K562 (cell line): Measurements from ENCODE around the gene ANAPC2. TPM values are rescaled to one million over a fixed set of nuclear protein-coding genes. Genes with fewer than 3 reads are reported as not detected.

Experiments used
- ATAC-seq: fragments of 200-7000 bp; cut with Tn5 transposase; 3 replicates; pipeline ENCODE4 v1.9.1; 2020; ENCODE audit warnings: moderate library complexity
- BruUV-seq: library from RNA; stranded (reverse); fragments of 400-500 nt; replicated peaks from 2 replicates; lab custom pipeline; 2021; lab: Mats Ljungman, UMichigan
- CTCF ChIA-PET: fragments of 300-600 bp; formaldehyde crosslinking; extraction: SDS; loops from one replicate; lab custom pipeline; 2021; ENCODE audit warnings: low intra/inter-chr PET ratio; lab: Yijun Ruan, JAX
- POLR2A ChIA-PET: fragments of 300-600, 350-650 bp; sonication (Branson Sonifier 250); formaldehyde crosslinking; extraction: SDS; loops from one replicate; lab custom pipeline; 2021; ENCODE audit warnings: antibody characterized with exemption, inconsistent platforms; lab: Yijun Ruan, JAX
- DNase-seq, 4 experiments: peaks; one replicate each; pipeline versions ENCODE4 v3.0.0 to v3.0.0-alpha.2; 2011 to 2018; ENCODE audit warnings: low spot score in 3 of 4, mixed read lengths in 3 of 4; ENCODE audit errors: extremely low read depth in 1 of 4
- FAIRE-seq: peaks from 2 replicates; lab custom pipeline; 2011; peaks lifted over from hg19 to GRCh38; lab: Jason Lieb, UNC
- H2AFZ ChIP-seq: 2 replicates; pipeline ENCODE4 v1.6.0; 2011; ENCODE audit warnings: low read depth, low read length, control low read depth, inconsistent platforms
- H3K27ac ChIP-seq: fragments of 200-600 bp; 3 replicates; pipeline ENCODE4 v1.8.0; 2011; ENCODE audit warnings: low read depth, mild to moderate bottlenecking, control low read depth, inconsistent platforms, low read length, moderate library complexity, mixed read lengths; ENCODE audit errors: extremely low read depth
- H3K27me3 ChIP-seq, 2 experiments: fragments of 300-600 bp in 1 of 2; 2 replicates in 1 of 2; 3 replicates in 1 of 2; pipeline versions ENCODE4 v1.6.0 to v1.8.0; 2011; ENCODE audit warnings: inconsistent platforms in 2 of 2, low read length in 2 of 2, mild to moderate bottlenecking in 1 of 2, mixed read lengths in 1 of 2, moderate library complexity in 1 of 2; ENCODE audit not compliant: control insufficient read depth in 2 of 2, insufficient read depth in 2 of 2
- H3K36me3 ChIP-seq: fragments of 300-600 bp; 3 replicates; pipeline ENCODE4 v1.8.0; 2011; ENCODE audit warnings: mild to moderate bottlenecking, low read length, inconsistent platforms; ENCODE audit not compliant: control insufficient read depth, insufficient read depth
- H3K4me1 ChIP-seq, 2 experiments: fragments of 200-600 bp in 1 of 2; replicated peaks in 1 of 2; 2 replicates in 1 of 2; 3 replicates in 1 of 2; pipeline versions ENCODE4 v1.5.1 to v1.8.0; 2011; ENCODE audit warnings: inconsistent platforms in 2 of 2, low read length in 2 of 2, mild to moderate bottlenecking in 1 of 2, mixed read lengths in 1 of 2, moderate library complexity in 1 of 2; ENCODE audit not compliant: control insufficient read depth in 2 of 2, insufficient read depth in 2 of 2
- H3K4me2 ChIP-seq: 2 replicates; pipeline ENCODE4 v1.6.1; 2011; ENCODE audit warnings: low read length, control low read depth, inconsistent platforms, mixed read lengths; ENCODE audit not compliant: insufficient read depth
- H3K4me3 ChIP-seq: fragments of 200-600 bp; sonication (generic), shearing (Covaris generic); 2 replicates; pipeline ENCODE4 v1.5.1; 2016; ENCODE audit warnings: control low read depth, inconsistent platforms
- H3K79me2 ChIP-seq: fragments of 200-600 bp; 3 replicates; pipeline ENCODE4 v1.8.0; 2011; ENCODE audit warnings: low read length, inconsistent platforms; ENCODE audit not compliant: control insufficient read depth, insufficient read depth
- H3K9ac ChIP-seq, 2 experiments: 2 replicates each; pipeline versions ENCODE4 v1.6.0 to v1.6.1; 2011; ENCODE audit warnings: low read depth in 2 of 2, low read length in 2 of 2, control low read depth in 1 of 2, inconsistent platforms in 1 of 2, mild to moderate bottlenecking in 1 of 2, mixed read lengths in 1 of 2; ENCODE audit not compliant: insufficient read depth in 1 of 2
- H3K9me1 ChIP-seq: one replicate; pipeline ENCODE4 v1.6.0; 2011; ENCODE audit warnings: inconsistent platforms, mild to moderate bottlenecking, low read length, moderate library complexity; ENCODE audit not compliant: control insufficient read depth, insufficient read depth
- H3K9me3 ChIP-seq: replicated peaks from 2 replicates; pipeline ENCODE4 v1.5.1; 2011; ENCODE audit warnings: low read depth, low read length, inconsistent platforms; ENCODE audit not compliant: control insufficient read depth, insufficient read depth
- H4K20me1 ChIP-seq: replicated peaks from 2 replicates; pipeline ENCODE4 v1.6.1; 2011; ENCODE audit warnings: low read length, inconsistent platforms, mixed read lengths; ENCODE audit not compliant: control insufficient read depth, insufficient read depth
- ATF3 ChIP-seq, 2 experiments: fragments of 450-650 bp in 1 of 2; sonication (generic) in 1 of 2; formaldehyde crosslinking in 1 of 2; IDR thresholded peaks in 1 of 2; conservative IDR thresholded peaks in 1 of 2; 2 replicates each; pipeline versions ENCODE4 v1.6.1 to v1.8.1; 2016 to 2023; ENCODE audit warnings: mild to moderate bottlenecking in 2 of 2, moderate library complexity in 2 of 2, inconsistent platforms in 1 of 2, missing genetic modification reagents in 1 of 2
- CBFA2T3 ChIP-seq: fragments of 450-650 bp; IDR thresholded peaks from 2 replicates; pipeline ENCODE4 v1.6.1; 2017
- FOXM1 ChIP-seq, 2 experiments: fragments of 450-650 bp in 1 of 2; sonication (generic) in 1 of 2; formaldehyde crosslinking in 1 of 2; IDR thresholded peaks; 2 replicates each; pipeline versions ENCODE4 v1.6.1 to v1.9.0; 2017 to 2022; ENCODE audit warnings: low read depth in 2 of 2, mild to moderate bottlenecking in 2 of 2, missing genetic modification reagents in 1 of 2, moderate library complexity in 1 of 2
- HNRNPLL ChIP-seq: fragments of 200-400 bp; formaldehyde crosslinking; IDR thresholded peaks from 2 replicates; pipeline ENCODE4 v1.6.1; 2017; ENCODE audit warnings: low read length, low read depth, mild to moderate bottlenecking; ENCODE audit not compliant: poor library complexity, severe bottlenecking
- REST ChIP-seq, 2 experiments: fragments of 450-650 bp; formaldehyde crosslinking in 1 of 2; IDR thresholded peaks; 2 replicates each; pipeline versions ENCODE4 v1.4.0 to v1.6.1; 2014 to 2020; ENCODE audit warnings: mild to moderate bottlenecking in 2 of 2, borderline replicate concordance in 1 of 2, low read depth in 1 of 2
- TCFL5 ChIP-seq: fragments of 250-450 bp; sonication (Bioruptor Pico); conservative IDR thresholded peaks from 2 replicates; pipeline ENCODE4 v1.6.1; 2021; ENCODE audit warnings: mild to moderate bottlenecking, moderate library complexity, matching md5 sums
- TOE1 ChIP-seq, 2 experiments: fragments of 450-650 bp in 1 of 2; sonication (generic) in 1 of 2; formaldehyde crosslinking in 1 of 2; IDR thresholded peaks; 2 replicates each; pipeline versions ENCODE4 v1.7.1 to v1.8.0; 2016 to 2022; ENCODE audit warnings: borderline replicate concordance in 2 of 2, mild to moderate bottlenecking in 2 of 2, antibody characterized with exemption in 1 of 2, inconsistent platforms in 1 of 2, low read depth in 1 of 2, missing genetic modification reagents in 1 of 2, moderate library complexity in 1 of 2
- TRIM24 ChIP-seq, 2 experiments: fragments of 450-650 bp; IDR thresholded peaks; 2 replicates each; pipeline ENCODE4 v1.6.1; 2016
- WGBS: fragments of 100-300 bp; shearing (Covaris generic); methylation state at CpG from one replicate; pipeline ENCODE4 v1.1.6; 2016; ENCODE audit warnings: low coverage, mixed read lengths; ENCODE audit not compliant: insufficient coverage; ENCODE audit errors: missing lambda C conversion rate; 5-methylcytosine and 5-hydroxymethylcytosine counted together
- in situ Hi-C: fragments of 300-500 bp; cut with MboI; formaldehyde crosslinking; loops from 4 replicates; pipeline ENCODE4 v1.15.0; 2018; ENCODE audit warnings: inconsistent platforms, mixed read lengths
- intact Hi-C: fragments of 100-400 bp; cut with micrococcal nuclease; formaldehyde crosslinking; loops from 2 replicates; pipeline ENCODE4 v1.14.2; 2022
- polyA plus RNA-seq, 8 experiments: library from polyadenylated mRNA; depleted of rRNA in 4 of 8; stranded (reverse) in 5 of 8; unstranded in 3 of 8; fragments of >200 nt; fragmentation: Nextera tagmentation in 2 of 8; fragmentation: Illumina TruSeq in 1 of 8; extraction: Ambion mirVana in 2 of 8; extraction: Trizol in 1 of 8; gene quantifications; 2 replicates each; pipeline versions ENCODE4 v1.2.1 to v1.2.3, GENCODE V29; 2011 to 2014; ENCODE audit warnings: inconsistent platforms in 1 of 8, missing spikeins in 1 of 8
- total RNA-seq, 7 experiments: library from RNA; depleted of rRNA in 6 of 7; stranded (reverse); fragments of >200 nt in 6 of 7; fragmentation: Illumina TruSeq in 2 of 7; extraction: Trizol in 2 of 7; gene quantifications; 2 replicates each; pipeline versions ENCODE4 v1.2.1 to v1.2.3, GENCODE V29; 2011 to 2021; ENCODE audit warnings: low replicate concordance in 1 of 7

Gene ANAPC2
- total and polyA plus RNA-seq, 9 of the 15 experiments (the other 6 are each of a cell fraction or from before 2014, with no cell fraction given) = 0.11 to 56.5 (median 17.1) TPM; not detected in 1

- peak overlapping the region; percentile 40 for H3K4me2 ChIP-seq
- peaks cover 16 to 92% of the 10 kb centered on the region in 2 experiments for H3K4me1 ChIP-seq
- WGBS = 7% methylated on average over 14 of the region's 31 CpGs
- intact Hi-C loops = no loop called here
- in situ Hi-C loops = loop anchor here (25.0 kb wide), 1 partner anchor 449 kb away; the partner anchor contains the start of genes CCDC183 and TMEM141
- CTCF ChIA-PET = interaction anchor here (0.6 to 1.6 kb wide), 7 partner anchors 19 to 207 kb away, joined by 3 to 11 read pairs (median 4); partner anchors contain the start of genes ANAPC2, NELFB, NPDC1 and SSNA1
- DNase-seq (peak; percentile 91 to 97 (median 94)), ATAC-seq (peak; percentile 73), FAIRE-seq (peak; percentile 95)
- H3K27me3 ChIP-seq = no peaks in the 10 kb centered on the region
- peaks cover 4% of the 10 kb centered on the region; the same call in 1 of the 3 replicates for H3K36me3 ChIP-seq
- no peak overlapping the region for H2AFZ ChIP-seq
- BruUV-seq = no TSS peak
- H3K9me1 ChIP-seq = peaks cover 4% of the 10 kb centered on the region
- peak overlapping the region; percentile 42 for H3K27ac ChIP-seq
- H3K79me2 ChIP-seq = peaks cover 30% of the 10 kb centered on the region
- POLR2A ChIA-PET = interaction anchor here (0.6 to 1.3 kb wide), 5 partner anchors 41 to 233 kb away, joined by 3 to 5 read pairs (median 4); partner anchors contain the start of gene TOR4A
- H4K20me1 ChIP-seq = no peaks in the 10 kb centered on the region
- H3K9me3 ChIP-seq = no peaks in the 10 kb centered on the region
- H3K9ac ChIP-seq = peak overlapping the region; percentile 9 to 88; a peak in 2 of 4 replicates
- no peak overlapping the region for H3K4me3 ChIP-seq
- TF ChIP-seq HNRNPLL (peak; percentile 38), TOE1 (IDR thresholded peaks at IDR 0.05; ENCODE audit: borderline replicate concordance) (peak; percentile 85; the same call in 1 of the 2 replicates), TOE1 (CRISPR knock-in tag; IDR thresholded peaks at IDR 0.05; ENCODE audit: borderline replicate concordance, low read depth) (no peak), CBFA2T3 (peak; percentile 92), TCFL5 (CRISPR knock-in tag) (no peak), TRIM24 (IDR thresholded peaks at IDR 0.05) (peak; percentile 53 to 62; a peak in 3 of 4 replicates), FOXM1 (IDR thresholded peaks at IDR 0.05; ENCODE audit: low read depth) (peak; percentile 67), FOXM1 (CRISPR knock-in tag; IDR thresholded peaks at IDR 0.05; ENCODE audit: low read depth) (peak; percentile 64; the same call in 1 of the 2 replicates), ATF3 (IDR thresholded peaks at IDR 0.05) (no peak), ATF3 (CRISPR knock-in tag; conservative IDR thresholded peaks at IDR 0.05) (peak; percentile 71; the same call in 1 of the 2 replicates), REST (IDR thresholded peaks at IDR 0.05; ENCODE audit: borderline replicate concordance) (peak; percentile 93), REST (CRISPR knock-in tag; IDR thresholded peaks at IDR 0.05; ENCODE audit: low read depth) (0 out of 2 replicates have a peak, but pooled peaks have one; percentile 19)
Observed at GRCh38 chr9:137236238-137236935, 48.0 kb upstream of the ANAPC2 start.
